Mesendoderm (in vitro differentiated cells): Measurements from ENCODE around the gene AHR.

Experiments used
- DNase-seq: peaks from one replicate; pipeline ENCODE4 v3.0.0; 2013
- H2AK5ac ChIP-seq: 2 replicates; pipeline ENCODE4 v1.6.1; 2013; ENCODE audit warnings: low read length, inconsistent platforms
- H2BK120ac ChIP-seq: 2 replicates; pipeline ENCODE4 v1.6.1; 2013; ENCODE audit warnings: low read depth, mild to moderate bottlenecking, low read length, moderate library complexity, mixed read lengths
- H2BK15ac ChIP-seq: replicated peaks from 2 replicates; pipeline ENCODE4 v1.6.1; 2013; ENCODE audit warnings: low read depth, mild to moderate bottlenecking, moderate library complexity
- H2BK5ac ChIP-seq: 2 replicates; pipeline ENCODE4 v1.6.1; 2013; ENCODE audit warnings: low read length, inconsistent platforms
- H3K18ac ChIP-seq: 2 replicates; pipeline ENCODE4 v1.6.1; 2013; ENCODE audit warnings: mild to moderate bottlenecking, low read length, mixed read lengths
- H3K23ac ChIP-seq: one replicate; pipeline ENCODE4 v1.6.1; 2013; ENCODE audit warnings: low read length
- H3K27ac ChIP-seq: 2 replicates; pipeline ENCODE4 v1.5.1; 2013; ENCODE audit warnings: low read depth, mild to moderate bottlenecking, inconsistent platforms, low read length, moderate library complexity
- H3K27me3 ChIP-seq: 2 replicates; pipeline ENCODE4 v1.6.1; 2013; ENCODE audit warnings: low read length, control low read depth, mild to moderate bottlenecking, inconsistent platforms; ENCODE audit not compliant: insufficient read depth, poor library complexity
- H3K36me3 ChIP-seq: 2 replicates; pipeline ENCODE4 v1.6.1; 2013; ENCODE audit warnings: low read length, inconsistent platforms; ENCODE audit not compliant: control insufficient read depth, insufficient read depth
- H3K4ac ChIP-seq: one replicate; pipeline ENCODE4 v1.6.1; 2013; ENCODE audit warnings: low read depth, mild to moderate bottlenecking, low read length, moderate library complexity
- H3K4me1 ChIP-seq: 2 replicates; pipeline ENCODE4 v1.6.1; 2013; ENCODE audit warnings: low read depth, low read length, inconsistent platforms; ENCODE audit not compliant: control insufficient read depth
- H3K4me2 ChIP-seq: 2 replicates; pipeline ENCODE4 v1.6.1; 2013; ENCODE audit warnings: low read length
- H3K4me3 ChIP-seq: 2 replicates; pipeline ENCODE4 v1.5.1; 2013; ENCODE audit warnings: mild to moderate bottlenecking, low read length
- H3K56ac ChIP-seq: one replicate; pipeline ENCODE4 v1.6.1; 2013; ENCODE audit warnings: low read length
- H3K79me1 ChIP-seq: 2 replicates; pipeline ENCODE4 v1.6.1; 2013; ENCODE audit warnings: low read length, inconsistent platforms
- H3K79me2 ChIP-seq: 2 replicates; pipeline ENCODE4 v1.6.1; 2013; ENCODE audit warnings: mild to moderate bottlenecking, low read length; ENCODE audit not compliant: control insufficient read depth, insufficient read depth
- H3K9ac ChIP-seq: 2 replicates; pipeline ENCODE4 v1.6.1; 2013; ENCODE audit warnings: low read length, inconsistent platforms
- H4K5ac ChIP-seq: one replicate; pipeline ENCODE4 v1.6.1; 2013; ENCODE audit warnings: low read length
- H4K8ac ChIP-seq: one replicate; pipeline ENCODE4 v1.6.1; 2013; ENCODE audit warnings: low read depth, mild to moderate bottlenecking, control low read depth, low read length, moderate library complexity
- WGBS: extraction: QIAGEN DNeasy Blood & Tissue Kit; methylation state at CpG from one replicate; pipeline ENCODE4 v1.1.7; 2013; ENCODE audit warnings: low lambda C conversion rate, missing lambda C conversion rate; ENCODE audit not compliant: insufficient coverage; ENCODE audit errors: extremely low coverage; 5-methylcytosine and 5-hydroxymethylcytosine counted together

The AHR gene

GRCh38 chr7:17336168-17336567 lies 37.7 kb downstream of the AHR start:
- Histone ChIP-seq H3K27me3 (no peaks in the 10 kb centered on the region), H3K79me1 (no peaks in the 10 kb centered on the region), H3K56ac (no peak overlapping the region), H3K4me1 (no peaks in the 10 kb centered on the region), H3K36me3 (no peaks in the 10 kb centered on the region), H3K18ac (no peak overlapping the region), H2BK120ac (no peak overlapping the region), H3K9ac (no peak overlapping the region), H3K79me2 (no peaks in the 10 kb centered on the region), H3K4me2 (no peak overlapping the region), H3K4ac (no peak overlapping the region), H2AK5ac (no peak overlapping the region), H4K8ac (no peak overlapping the region), H3K23ac (no peak overlapping the region), H3K4me3 (no peak overlapping the region), H4K5ac (no peak overlapping the region), H2BK15ac (no peak overlapping the region), H2BK5ac (no peak overlapping the region), H3K27ac (no peak overlapping the region)
- no peak for DNase-seq
- WGBS = no CpG with 5 or more reads among the region's 4 CpGs

GRCh38 chr7:17339139-17339538 lies 40.7 kb downstream of the AHR start:
- H3K56ac ChIP-seq = no peak overlapping the region
- H3K79me2 ChIP-seq = no peaks in the 10 kb centered on the region
- no peak overlapping the region for H3K4me2 ChIP-seq
- WGBS = no CpG with 5 or more reads among the region's 2 CpGs
- H3K27me3 ChIP-seq = no peaks in the 10 kb centered on the region
- H3K27ac ChIP-seq = no peak overlapping the region
- H3K9ac ChIP-seq = no peak overlapping the region
- H3K23ac ChIP-seq = no peak overlapping the region
- H3K36me3 ChIP-seq = no peaks in the 10 kb centered on the region
- H2BK15ac ChIP-seq = no peak overlapping the region
- H2BK5ac ChIP-seq = no peak overlapping the region
- no peak overlapping the region for H3K4me3 ChIP-seq
- H4K5ac ChIP-seq = no peak overlapping the region
- H3K4me1 ChIP-seq = no peaks in the 10 kb centered on the region
- H4K8ac ChIP-seq = no peak overlapping the region
- no peak overlapping the region for H3K4ac ChIP-seq
- no peaks in the 10 kb centered on the region for H3K79me1 ChIP-seq
- H3K18ac ChIP-seq = no peak overlapping the region
- no peak overlapping the region for H2BK120ac ChIP-seq
- no peak for DNase-seq
- H2AK5ac ChIP-seq = no peak overlapping the region

DNA sequence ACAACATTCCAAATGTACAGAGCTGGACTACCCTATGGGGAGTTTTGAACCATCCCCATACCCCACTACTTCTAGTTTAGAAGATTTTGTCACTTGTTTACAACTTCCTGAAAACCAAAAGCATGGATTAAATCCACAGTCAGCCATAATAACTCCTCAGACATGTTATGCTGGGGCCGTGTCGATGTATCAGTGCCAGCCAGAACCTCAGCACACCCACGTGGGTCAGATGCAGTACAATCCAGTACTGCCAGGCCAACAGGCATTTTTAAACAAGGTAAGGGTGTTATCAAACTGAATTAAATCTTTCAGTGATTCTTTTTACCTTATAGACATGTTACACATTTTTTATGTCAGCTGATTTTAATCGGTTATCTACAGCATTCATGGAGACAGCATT lies 41.5 kb downstream of the AHR start:
- Histone ChIP-seq H3K4ac (no peak overlapping the region), H3K56ac (no peak overlapping the region), H2BK120ac (no peak overlapping the region), H3K4me1 (no peaks in the 10 kb centered on the region), H3K4me2 (no peak overlapping the region), H4K5ac (no peak overlapping the region), H3K27ac (no peak overlapping the region), H3K27me3 (no peaks in the 10 kb centered on the region), H2BK5ac (no peak overlapping the region), H3K18ac (no peak overlapping the region), H3K4me3 (no peak overlapping the region), H2AK5ac (no peak overlapping the region), H3K79me1 (no peaks in the 10 kb centered on the region), H3K9ac (no peak overlapping the region), H4K8ac (peak overlapping the region; percentile 39), H3K23ac (no peak overlapping the region), H3K36me3 (no peaks in the 10 kb centered on the region), H3K79me2 (no peaks in the 10 kb centered on the region), H2BK15ac (no peak overlapping the region)
- no CpG with 5 or more reads among the region's 4 CpGs for WGBS
- no peak for DNase-seq

DNA sequence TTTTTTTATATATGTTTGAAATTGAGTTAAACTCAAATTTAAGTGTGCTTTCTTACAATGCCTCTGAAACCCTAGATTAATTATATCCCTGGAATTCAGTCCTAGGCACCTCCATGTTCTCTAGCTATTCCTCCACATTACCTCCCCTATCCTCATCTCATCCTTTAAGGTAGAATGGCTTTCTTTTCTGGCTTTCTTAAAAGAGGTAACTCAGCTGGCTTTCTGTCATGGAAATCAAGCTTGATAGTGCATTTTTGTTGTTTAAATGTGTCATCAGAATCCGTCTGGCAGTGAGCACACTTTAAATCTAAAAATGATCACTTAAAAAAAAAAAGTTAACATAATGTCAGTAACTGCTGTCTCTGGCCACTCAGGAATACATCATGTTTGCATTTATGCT lies 42.2 kb downstream of the AHR start:
- no peak overlapping the region for H3K27ac ChIP-seq
- no CpG with 5 or more reads among the region's 1 CpG for WGBS
- H4K8ac ChIP-seq = no peak overlapping the region
- H3K4me2 ChIP-seq = no peak overlapping the region
- no peaks in the 10 kb centered on the region for H3K4me1 ChIP-seq
- H3K9ac ChIP-seq = no peak overlapping the region
- no peak overlapping the region for H3K56ac ChIP-seq
- no peak overlapping the region for H3K23ac ChIP-seq
- no peak overlapping the region for H3K18ac ChIP-seq
- no peak overlapping the region for H2BK15ac ChIP-seq
- H2AK5ac ChIP-seq = no peak overlapping the region
- H3K27me3 ChIP-seq = no peaks in the 10 kb centered on the region
- H3K4me3 ChIP-seq = no peak overlapping the region
- no peak overlapping the region for H2BK5ac ChIP-seq
- H3K4ac ChIP-seq = no peak overlapping the region
- no peaks in the 10 kb centered on the region for H3K79me1 ChIP-seq
- no peak overlapping the region for H2BK120ac ChIP-seq
- H4K5ac ChIP-seq = no peak overlapping the region
- DNase-seq = no peak
- H3K79me2 ChIP-seq = no peaks in the 10 kb centered on the region
- H3K36me3 ChIP-seq = no peaks in the 10 kb centered on the region

DNA sequence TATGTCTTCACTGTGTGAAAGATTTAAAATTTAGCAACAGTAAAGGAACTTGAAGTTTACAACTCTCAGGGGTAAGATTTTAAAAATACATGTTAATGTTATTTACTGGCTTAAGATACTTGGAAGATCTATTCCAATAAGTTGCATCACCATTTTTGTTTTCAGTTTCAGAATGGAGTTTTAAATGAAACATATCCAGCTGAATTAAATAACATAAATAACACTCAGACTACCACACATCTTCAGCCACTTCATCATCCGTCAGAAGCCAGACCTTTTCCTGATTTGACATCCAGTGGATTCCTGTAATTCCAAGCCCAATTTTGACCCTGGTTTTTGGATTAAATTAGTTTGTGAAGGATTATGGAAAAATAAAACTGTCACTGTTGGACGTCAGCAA lies 44.3 kb downstream of the AHR start:
- Histone ChIP-seq H3K4ac (no peak overlapping the region), H3K18ac (no peak overlapping the region), H3K56ac (no peak overlapping the region), H3K4me2 (no peak overlapping the region), H3K27ac (no peak overlapping the region), H4K5ac (no peak overlapping the region), H3K4me3 (no peak overlapping the region), H3K23ac (no peak overlapping the region), H2AK5ac (no peak overlapping the region), H2BK15ac (no peak overlapping the region), H2BK120ac (no peak overlapping the region), H3K79me2 (no peaks in the 10 kb centered on the region), H3K9ac (no peak overlapping the region), H2BK5ac (no peak overlapping the region), H3K4me1 (no peaks in the 10 kb centered on the region), H3K27me3 (no peaks in the 10 kb centered on the region), H4K8ac (no peak overlapping the region), H3K79me1 (no peaks in the 10 kb centered on the region), H3K36me3 (no peaks in the 10 kb centered on the region)
- DNase-seq = no peak
- WGBS = no CpG with 5 or more reads among the region's 2 CpGs

- H3K27me3 ChIP-seq = no peaks in the 10 kb centered on the region
- H3K23ac ChIP-seq = no peak overlapping the region
- no peak overlapping the region for H3K9ac ChIP-seq
- H3K79me2 ChIP-seq = no peaks in the 10 kb centered on the region
- H2BK120ac ChIP-seq = no peak overlapping the region
- H2AK5ac ChIP-seq = no peak overlapping the region
- H4K5ac ChIP-seq = no peak overlapping the region
- H4K8ac ChIP-seq = no peak overlapping the region
- no peak overlapping the region for H3K18ac ChIP-seq
- DNase-seq = no peak
- no peak overlapping the region for H3K4me2 ChIP-seq
- no peaks in the 10 kb centered on the region for H3K79me1 ChIP-seq
- H3K4ac ChIP-seq = no peak overlapping the region
- H3K56ac ChIP-seq = no peak overlapping the region
- no peak overlapping the region for H3K4me3 ChIP-seq
- H3K4me1 ChIP-seq = no peaks in the 10 kb centered on the region
- no peak overlapping the region for H2BK5ac ChIP-seq
- H3K36me3 ChIP-seq = no peaks in the 10 kb centered on the region
- H2BK15ac ChIP-seq = no peak overlapping the region
- no peak overlapping the region for H3K27ac ChIP-seq
Observed at GRCh38 chr7:17347401-17347800, 48.9 kb downstream of the AHR start.
